Mammary epithelial cell (primary cell): ENCODE data around the gene SLC25A28.

Experiments
- CTCF ChIP-seq, 2 donors: IDR thresholded peaks in 1 of 2; conservative IDR thresholded peaks in 1 of 2; 2 replicates each; pipeline ENCODE4 v1.5.1; 2011 to 2012; ENCODE audit warnings: inconsistent platforms in 2 of 2, low read length in 2 of 2, mild to moderate bottlenecking in 2 of 2, control low read depth in 1 of 2, low read depth in 1 of 2; ENCODE audit not compliant: insufficient read depth in 1 of 2; ENCODE audit errors: extremely low read depth in 1 of 2
- EZH2 ChIP-seq: IDR thresholded peaks from 2 replicates; pipeline ENCODE4 v1.6.1; 2012; ENCODE audit warnings: low read length, inconsistent platforms, borderline replicate concordance

- TF ChIP-seq EZH2 (no peak), CTCF (conservative IDR thresholded peaks at IDR 0.05 in 1 of 2, IDR thresholded peaks at IDR 0.05 in 1 of 2; ENCODE audit: extremely low read depth in 1 of 2, insufficient read depth in 1 of 2, low read depth in 1 of 2, low read length in 2 of 2) (no peak)
Measured at GRCh38 chr10:99598011-99598410, 22.2 kb downstream of the SLC25A28 start.
